ENCODE measurements around the gene DPY30.

DNA sequence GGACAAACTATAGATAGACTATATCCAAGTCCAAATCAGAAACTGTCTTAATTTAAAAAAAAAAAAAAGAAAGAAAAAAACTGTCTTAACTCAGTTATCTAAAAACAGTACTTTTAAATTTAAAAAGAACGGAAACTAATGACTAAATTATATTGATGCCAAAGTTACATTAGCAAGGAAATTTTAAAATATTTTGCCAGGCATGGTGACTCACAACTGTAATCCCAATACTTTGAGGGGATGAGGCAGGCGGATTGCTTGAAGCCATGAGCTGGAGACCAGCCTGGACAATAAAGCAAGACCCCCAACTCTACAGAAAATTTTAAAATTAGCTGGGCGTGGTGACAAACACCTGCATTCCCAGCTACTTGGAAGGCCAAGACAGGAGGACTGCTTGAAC is 59.6 kb downstream of the DPY30 start:
- TF ChIP-seq CTCF (IDR thresholded peaks at IDR 0.05) (no peak), POLR2A (IDR thresholded peaks at IDR 0.05) (no peak)
